Astrocyte (in vitro differentiated cells and primary cell): ENCODE results near the gene MGAT5. TPM values are rescaled to one million over a fixed set of nuclear protein-coding genes. Genes with fewer than 3 reads are reported as not detected.

Experiments used
- DNase-seq: peaks from one replicate; pipeline ENCODE4 v3.0.0-alpha.2; 2010; ENCODE audit warnings: low read depth
- FAIRE-seq: peaks from 2 replicates; lab custom pipeline; 2011; peaks lifted over from hg19 to GRCh38; lab: Jason Lieb, UNC
- H2AFZ ChIP-seq: 2 replicates; pipeline ENCODE4 v1.6.0; 2012; ENCODE audit warnings: low read depth, low read length, inconsistent platforms
- H3K27ac ChIP-seq: 2 replicates; pipeline ENCODE4 v1.5.1; 2011; ENCODE audit warnings: low read depth, low read length, inconsistent platforms
- H3K27me3 ChIP-seq: 2 replicates; pipeline ENCODE4 v1.6.0; 2011; ENCODE audit warnings: low read length, inconsistent platforms; ENCODE audit not compliant: insufficient read depth
- H3K36me3 ChIP-seq: 2 replicates; pipeline ENCODE4 v1.5.1; 2011; ENCODE audit warnings: low read length, inconsistent platforms; ENCODE audit not compliant: insufficient read depth
- H3K4me1 ChIP-seq: 2 replicates; pipeline ENCODE4 v1.5.1; 2011; ENCODE audit warnings: low read length, inconsistent platforms; ENCODE audit not compliant: insufficient read depth
- H3K4me2 ChIP-seq: 2 replicates; pipeline ENCODE4 v1.6.0; 2012; ENCODE audit warnings: low read length, inconsistent platforms
- H3K4me3 ChIP-seq: 2 replicates; pipeline ENCODE4 v1.5.1; 2011; ENCODE audit warnings: low read depth, mild to moderate bottlenecking, low read length, inconsistent platforms; ENCODE audit not compliant: insufficient read depth
- H3K79me2 ChIP-seq: 2 replicates; pipeline ENCODE4 v1.6.0; 2012; ENCODE audit warnings: mild to moderate bottlenecking, low read length, inconsistent platforms; ENCODE audit not compliant: insufficient read depth
- H3K9ac ChIP-seq: 2 replicates; pipeline ENCODE4 v1.6.0; 2012; ENCODE audit warnings: mild to moderate bottlenecking, low read length, inconsistent platforms
- H3K9me3 ChIP-seq: 2 replicates; pipeline ENCODE4 v1.5.1; 2012; ENCODE audit warnings: low read depth, mild to moderate bottlenecking, low read length, inconsistent platforms; ENCODE audit not compliant: insufficient read depth
- H4K20me1 ChIP-seq: 2 replicates; pipeline ENCODE4 v1.6.0; 2012; ENCODE audit warnings: low read length, inconsistent platforms; ENCODE audit not compliant: insufficient read depth
- H3K27ac Mint-ChIP-seq: one replicate; pipeline ENCODE4 v1.8.0; 2021; ENCODE audit warnings: mild to moderate bottlenecking, mixed read lengths; ENCODE audit not compliant: unreplicated experiment
- H3K27me3 Mint-ChIP-seq: one replicate; pipeline ENCODE4 v1.8.0; 2021; ENCODE audit warnings: low read depth, mixed read lengths; ENCODE audit not compliant: unreplicated experiment
- H3K36me3 Mint-ChIP-seq: one replicate; pipeline ENCODE4 v1.8.0; 2021; ENCODE audit warnings: low read depth, mixed read lengths; ENCODE audit not compliant: unreplicated experiment
- H3K4me1 Mint-ChIP-seq: one replicate; pipeline ENCODE4 v1.8.0; 2021; ENCODE audit warnings: low read depth, mixed read lengths; ENCODE audit not compliant: unreplicated experiment
- H3K4me3 Mint-ChIP-seq: one replicate; pipeline ENCODE4 v1.8.0; 2021; ENCODE audit warnings: mild to moderate bottlenecking, moderate library complexity, mixed read lengths; ENCODE audit not compliant: unreplicated experiment
- H3K9me3 Mint-ChIP-seq: one replicate; pipeline ENCODE4 v1.8.0; 2021; ENCODE audit warnings: mild to moderate bottlenecking, mixed read lengths; ENCODE audit not compliant: unreplicated experiment
- EZH2 ChIP-seq: IDR thresholded peaks from 2 replicates; pipeline ENCODE4 v1.6.1; 2012; ENCODE audit warnings: mild to moderate bottlenecking, low read length, inconsistent platforms; ENCODE audit not compliant: insufficient read depth
- total RNA-seq: library from RNA; stranded (reverse); gene quantifications from 2 replicates; pipeline ENCODE4 v1.2.1, GENCODE V29; 2021
- TF ChIP-seq, protein P1 (sequence below): IDR thresholded peaks from 2 replicates; pipeline ENCODE4 v1.5.1; 2011; ENCODE audit warnings: low read depth, mild to moderate bottlenecking, inconsistent platforms, low read length, moderate library complexity; ENCODE audit not compliant: insufficient read depth

Gene MGAT5
- total RNA-seq, 1 donor from 2014 or later = 80.2 TPM

DNA sequence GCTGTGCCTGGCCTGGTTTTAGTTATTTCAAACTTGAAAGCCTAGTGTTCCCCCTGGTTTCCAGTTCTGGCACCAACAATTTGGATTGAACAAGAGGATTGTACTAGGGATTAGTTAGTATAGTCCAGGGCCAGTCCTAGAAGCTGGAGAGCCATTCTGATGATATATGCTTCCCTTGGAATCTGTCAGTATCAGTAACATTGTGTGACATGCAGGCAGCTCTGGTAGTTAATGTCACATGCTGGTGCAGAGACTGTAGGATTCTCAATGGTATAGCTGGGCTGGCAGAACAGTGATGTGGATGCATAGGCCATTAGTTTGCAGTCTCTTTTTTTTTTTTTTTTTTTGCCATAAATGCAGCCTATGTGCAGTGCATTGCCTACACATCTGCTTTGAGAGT, 3.6 kb downstream of the MGAT5 start:
- no peak overlapping the region for H3K4me3 Mint-ChIP-seq
- FAIRE-seq = no peak
- no peak overlapping the region for H2AFZ ChIP-seq
- no peak overlapping the region for H3K9ac ChIP-seq
- H3K4me1 Mint-ChIP-seq = peaks cover 25% of the 10 kb centered on the region
- H3K27me3 ChIP-seq = no peaks in the 10 kb centered on the region
- no peaks in the 10 kb centered on the region for H3K36me3 ChIP-seq
- H3K9me3 Mint-ChIP-seq = no peaks in the 10 kb centered on the region
- no peaks in the 10 kb centered on the region for H3K27me3 Mint-ChIP-seq
- no peak overlapping the region for H3K4me3 ChIP-seq
- TF ChIP-seq, protein P1, sequence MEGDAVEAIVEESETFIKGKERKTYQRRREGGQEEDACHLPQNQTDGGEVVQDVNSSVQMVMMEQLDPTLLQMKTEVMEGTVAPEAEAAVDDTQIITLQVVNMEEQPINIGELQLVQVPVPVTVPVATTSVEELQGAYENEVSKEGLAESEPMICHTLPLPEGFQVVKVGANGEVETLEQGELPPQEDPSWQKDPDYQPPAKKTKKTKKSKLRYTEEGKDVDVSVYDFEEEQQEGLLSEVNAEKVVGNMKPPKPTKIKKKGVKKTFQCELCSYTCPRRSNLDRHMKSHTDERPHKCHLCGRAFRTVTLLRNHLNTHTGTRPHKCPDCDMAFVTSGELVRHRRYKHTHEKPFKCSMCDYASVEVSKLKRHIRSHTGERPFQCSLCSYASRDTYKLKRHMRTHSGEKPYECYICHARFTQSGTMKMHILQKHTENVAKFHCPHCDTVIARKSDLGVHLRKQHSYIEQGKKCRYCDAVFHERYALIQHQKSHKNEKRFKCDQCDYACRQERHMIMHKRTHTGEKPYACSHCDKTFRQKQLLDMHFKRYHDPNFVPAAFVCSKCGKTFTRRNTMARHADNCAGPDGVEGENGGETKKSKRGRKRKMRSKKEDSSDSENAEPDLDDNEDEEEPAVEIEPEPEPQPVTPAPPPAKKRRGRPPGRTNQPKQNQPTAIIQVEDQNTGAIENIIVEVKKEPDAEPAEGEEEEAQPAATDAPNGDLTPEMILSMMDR = no peak
- no peak for TF ChIP-seq EZH2
- DNase-seq = no peak
- H3K9me3 ChIP-seq = no peaks in the 10 kb centered on the region
- no peak overlapping the region for H3K27ac ChIP-seq
- peaks cover 15% of the 10 kb centered on the region for H3K4me1 ChIP-seq
- no peak overlapping the region for H3K27ac Mint-ChIP-seq
- H3K4me2 ChIP-seq = no peak overlapping the region
- peaks cover 6% of the 10 kb centered on the region for H4K20me1 ChIP-seq
- H3K79me2 ChIP-seq = peaks cover 3% of the 10 kb centered on the region
- peaks cover 20% of the 10 kb centered on the region for H3K36me3 Mint-ChIP-seq

DNA sequence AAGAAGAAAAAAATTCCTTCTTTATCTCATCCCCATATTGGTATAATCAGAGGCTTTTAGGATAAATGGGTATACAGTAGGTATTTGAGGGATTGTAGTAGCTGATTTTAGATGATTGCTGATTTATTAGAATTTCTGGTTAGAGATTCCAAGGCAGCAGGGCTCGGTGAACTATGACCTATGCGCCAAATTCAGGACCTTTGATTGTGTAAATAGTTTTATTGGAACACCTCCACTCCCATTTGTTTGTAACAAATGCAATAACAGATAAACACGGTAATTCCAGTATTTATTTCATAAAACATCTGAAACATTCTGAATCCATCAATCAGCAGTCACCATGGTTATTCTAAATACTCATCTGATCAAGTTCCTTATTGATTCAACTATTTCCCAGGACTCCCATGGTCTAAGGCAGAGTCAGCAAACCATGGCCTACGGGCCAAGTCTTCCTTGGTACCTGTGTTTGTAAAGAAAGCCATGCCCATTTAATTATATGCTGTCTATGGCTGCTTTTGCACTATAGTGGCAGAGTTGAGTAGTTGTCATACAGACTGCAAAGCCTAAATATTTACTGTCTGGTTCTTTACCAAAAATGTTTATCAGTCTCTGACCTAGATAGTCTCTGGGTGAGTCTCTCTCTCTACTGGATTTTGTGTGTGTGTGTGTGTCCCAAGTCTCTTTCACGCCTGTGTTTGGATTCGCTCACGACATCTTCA, 4.3 kb downstream of the MGAT5 start:
- no peaks in the 10 kb centered on the region for H3K9me3 Mint-ChIP-seq
- no peaks in the 10 kb centered on the region for H3K36me3 ChIP-seq
- H3K9me3 ChIP-seq = no peaks in the 10 kb centered on the region
- TF ChIP-seq, protein P1 = no peak
- no peak for TF ChIP-seq EZH2
- no peaks in the 10 kb centered on the region for H3K27me3 ChIP-seq
- H3K4me3 Mint-ChIP-seq = no peak overlapping the region
- H3K27ac ChIP-seq = no peak overlapping the region
- H3K4me3 ChIP-seq = no peak overlapping the region
- H3K36me3 Mint-ChIP-seq = peaks cover 17% of the 10 kb centered on the region
- H3K27ac Mint-ChIP-seq = no peak overlapping the region
- no peaks in the 10 kb centered on the region for H3K27me3 Mint-ChIP-seq
- no peak overlapping the region for H3K4me2 ChIP-seq
- no peak overlapping the region for H3K9ac ChIP-seq
- DNase-seq (no peak), FAIRE-seq (no peak)
- H2AFZ ChIP-seq = no peak overlapping the region
- peaks cover 24% of the 10 kb centered on the region for H3K4me1 Mint-ChIP-seq
- H4K20me1 ChIP-seq = peaks cover 6% of the 10 kb centered on the region
- peaks cover 15% of the 10 kb centered on the region for H3K4me1 ChIP-seq
- peaks cover 3% of the 10 kb centered on the region for H3K79me2 ChIP-seq

DNA sequence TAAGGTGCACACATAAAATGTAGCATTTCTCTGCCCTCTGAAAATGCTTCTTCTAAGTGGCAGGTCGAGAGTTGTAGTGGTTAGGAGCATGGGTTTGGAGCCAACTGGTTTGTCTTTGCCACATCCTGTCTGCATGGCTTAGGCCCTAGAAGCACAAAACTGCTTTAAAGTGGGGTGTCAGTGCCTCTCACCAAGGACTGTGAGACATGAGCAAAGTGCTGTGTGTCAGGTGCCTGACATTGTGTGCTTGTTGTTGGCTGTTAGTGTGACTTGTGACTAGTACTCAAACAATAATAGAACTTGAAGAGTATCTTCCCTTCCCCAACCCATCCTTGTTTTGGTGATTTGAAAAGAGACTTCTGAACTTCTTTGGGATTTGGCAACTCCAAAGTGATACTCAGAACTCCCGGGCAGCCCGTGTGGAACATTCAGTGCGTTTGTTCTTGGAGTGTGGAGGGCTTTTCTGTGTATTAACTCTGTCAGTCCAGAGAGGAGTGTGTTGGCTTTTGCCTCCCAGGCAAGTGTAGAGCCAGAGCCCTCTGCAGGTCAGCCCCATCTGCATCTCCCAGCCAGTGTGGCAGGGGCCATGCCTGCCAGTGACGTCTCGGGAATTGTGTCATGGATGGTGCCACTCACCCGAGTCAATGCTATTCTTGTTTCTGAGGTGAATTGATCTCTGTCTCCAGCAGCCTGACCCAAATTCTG, 5.0 kb downstream of the MGAT5 start:
- Histone ChIP-seq H3K36me3 (no peaks in the 10 kb centered on the region), H3K27ac (no peak overlapping the region), H2AFZ (no peak overlapping the region), H3K27me3 (no peaks in the 10 kb centered on the region), H3K9ac (no peak overlapping the region), H3K79me2 (peaks cover 3% of the 10 kb centered on the region), H4K20me1 (peaks cover 6% of the 10 kb centered on the region), H3K4me1 (peaks cover 15% of the 10 kb centered on the region), H3K4me2 (no peak overlapping the region), H3K9me3 (no peaks in the 10 kb centered on the region), H3K4me3 (no peak overlapping the region)
- no peak overlapping the region for H3K4me3 Mint-ChIP-seq
- H3K9me3 Mint-ChIP-seq = no peaks in the 10 kb centered on the region
- FAIRE-seq (no peak), DNase-seq (no peak)
- H3K4me1 Mint-ChIP-seq = peaks cover 24% of the 10 kb centered on the region
- H3K27me3 Mint-ChIP-seq = no peaks in the 10 kb centered on the region
- peaks cover 15% of the 10 kb centered on the region for H3K36me3 Mint-ChIP-seq
- TF ChIP-seq, protein P1 = no peak
- TF ChIP-seq EZH2 = no peak
- H3K27ac Mint-ChIP-seq = no peak overlapping the region
